GM18517 (cell line): ENCODE measurements around the gene IRS2.

Experiments used
- ATAC-seq: cut with Tn5 transposase; IDR thresholded peaks from one replicate; pipeline ENCODE4 v1.9.1; 2021; ENCODE audit warnings: mild to moderate bottlenecking, moderate library complexity; ENCODE audit not compliant: unreplicated experiment

The IRS2 gene

DNA sequence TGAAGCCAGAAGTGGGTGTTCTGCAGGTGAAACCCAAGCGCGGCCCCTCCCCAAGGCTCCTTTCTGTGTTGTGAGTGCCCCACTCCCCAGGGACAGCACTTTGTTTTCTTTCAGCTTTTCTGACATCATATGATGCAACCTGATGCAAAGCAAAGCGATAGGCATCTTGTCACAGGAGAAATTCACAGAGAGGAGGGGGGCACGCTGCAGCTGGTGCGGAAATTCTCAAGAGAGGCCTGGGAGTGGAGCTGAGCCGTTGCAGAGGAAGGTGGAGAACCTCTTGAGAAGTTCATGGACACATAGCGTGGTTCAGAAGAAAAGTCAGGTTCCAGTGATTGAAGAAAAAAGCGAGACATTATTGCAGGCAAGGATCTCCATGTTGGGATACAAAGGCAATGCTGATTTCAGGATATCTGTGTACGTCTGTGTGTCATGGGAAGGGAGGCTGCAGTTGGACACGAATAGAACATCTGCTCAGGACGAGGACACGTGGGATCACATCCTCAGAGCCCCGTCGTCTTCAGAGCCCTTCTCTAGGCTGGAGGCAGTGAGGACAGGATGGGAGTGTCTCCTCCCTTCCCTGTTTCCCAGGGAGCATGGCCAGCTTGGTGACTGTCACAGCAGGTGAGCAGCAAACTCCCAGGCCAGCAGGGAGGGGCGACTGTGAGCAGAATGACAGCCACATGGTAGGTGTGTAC, 79.2 kb downstream of the IRS2 start:
- ATAC-seq: no peak

DNA sequence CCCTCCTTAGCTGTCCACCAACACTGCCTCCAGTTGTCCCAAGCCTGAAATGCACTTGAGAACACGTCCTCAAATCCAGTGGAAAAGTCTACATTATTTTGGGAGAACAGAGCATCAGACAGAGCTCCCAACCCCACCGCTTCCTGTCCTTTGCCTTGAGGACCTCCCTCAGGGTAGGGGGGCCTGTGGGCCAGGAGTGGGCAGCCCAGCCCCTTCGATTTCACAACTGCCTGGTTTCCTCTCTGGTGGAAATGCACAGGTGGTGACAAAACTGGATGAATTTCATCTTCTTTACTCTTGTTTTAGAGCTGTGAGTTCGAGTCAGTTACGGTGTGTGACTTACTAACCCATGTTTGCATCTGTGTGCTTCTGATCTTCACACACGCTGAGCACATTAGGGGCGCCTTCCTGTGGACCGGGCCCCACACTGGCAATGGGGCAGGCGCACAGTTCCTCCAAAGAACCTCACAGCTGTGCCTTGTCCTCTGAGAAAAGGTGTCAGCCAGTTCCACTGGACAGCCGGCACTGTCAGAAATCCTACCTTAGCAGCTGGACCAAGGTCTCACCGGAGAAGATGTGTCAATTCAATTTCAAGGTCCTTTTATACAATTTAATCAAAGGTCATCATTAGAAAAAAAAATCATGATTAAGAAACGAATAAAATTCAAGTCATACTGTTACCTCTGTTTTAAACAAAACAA, 80.2 kb downstream of the IRS2 start:
- ATAC-seq: no peak

DNA sequence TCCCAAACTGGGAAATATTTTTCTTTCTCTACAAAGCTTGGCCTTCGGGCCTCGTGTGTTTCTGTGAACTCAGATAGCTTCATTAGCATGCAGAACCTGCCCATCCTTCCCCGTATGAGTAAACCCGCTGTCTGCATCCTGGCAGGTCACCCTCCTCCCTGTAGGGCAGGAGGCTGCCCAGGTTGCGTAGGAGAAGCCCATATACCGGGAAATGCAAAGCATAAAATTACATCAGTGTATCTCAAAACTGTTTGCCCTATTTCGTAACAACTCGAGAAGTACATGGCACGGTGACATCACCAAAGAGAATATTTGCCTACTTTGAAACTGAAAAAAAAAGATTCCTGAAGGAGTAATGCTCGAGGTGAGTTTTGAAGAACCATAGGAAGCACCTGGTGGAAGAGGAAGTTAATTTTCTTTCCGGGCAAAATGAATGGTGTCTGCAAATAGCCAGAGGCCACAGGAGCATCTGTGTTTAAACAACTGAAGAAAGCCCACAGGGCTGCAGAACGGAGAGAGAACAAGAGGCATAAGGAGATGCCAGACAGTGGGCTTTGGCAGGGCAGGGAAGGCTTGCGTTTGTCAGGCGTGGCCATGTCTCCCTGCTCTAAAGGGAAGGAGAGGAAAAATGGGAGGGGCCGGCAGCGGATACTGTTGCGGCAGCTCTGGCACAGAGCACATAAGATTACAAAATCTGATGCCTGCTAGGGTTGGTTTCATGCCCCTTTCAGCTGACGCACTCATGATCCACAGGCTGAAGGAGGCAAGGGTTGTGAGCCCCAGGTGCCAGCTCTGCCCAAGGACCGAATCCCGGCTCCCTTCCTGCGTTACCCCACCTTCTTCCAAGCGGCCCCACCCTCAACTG, 81.4 kb downstream of the IRS2 start:
- no peak for ATAC-seq

DNA sequence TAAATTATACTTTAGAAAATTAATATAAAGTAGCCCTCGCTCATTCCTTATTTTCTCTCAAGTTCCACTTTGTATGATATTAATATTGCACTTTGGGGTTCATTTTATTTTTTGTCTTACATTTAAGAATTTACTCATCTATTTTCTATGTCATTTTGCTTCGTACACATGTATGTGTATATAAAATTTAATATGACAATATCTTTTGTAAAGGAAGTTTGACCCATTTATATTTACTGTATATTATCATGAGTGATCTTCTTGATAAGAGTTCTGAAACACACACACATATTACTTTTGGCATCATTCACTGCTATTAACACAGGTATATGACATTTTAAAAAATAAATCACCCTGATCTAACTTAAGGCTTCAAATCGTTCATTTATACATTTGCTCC, 83.1 kb downstream of the IRS2 start:
- no peak for ATAC-seq
